COLO829 (cell line): ENCODE measurements around the gene SCAP.
"Not testable (repeated sequence)": the region's sequence is repeated elsewhere in the genome, so short reads cannot be mapped to it uniquely, and the experiment has no call there.

Experiments
- DNase-seq: peaks from one replicate; pipeline ENCODE4 v3.0.0; 2012; ENCODE audit warnings: low spot score

SCAP gene

GRCh38 chr3:47480267-47480666 is 4.5 kb upstream of the SCAP start:
- not testable (repeated sequence) for DNase-seq

GRCh38 chr3:47479826-47480160 is 4.1 kb upstream of the SCAP start:
- no peak for DNase-seq

GRCh38 chr3:47478022-47478421 is 2.3 kb upstream of the SCAP start:
- DNase-seq: no peak

GRCh38 chr3:47476644-47477199 is 981 bp upstream of the SCAP start:
- DNase-seq: no peak

DNA sequence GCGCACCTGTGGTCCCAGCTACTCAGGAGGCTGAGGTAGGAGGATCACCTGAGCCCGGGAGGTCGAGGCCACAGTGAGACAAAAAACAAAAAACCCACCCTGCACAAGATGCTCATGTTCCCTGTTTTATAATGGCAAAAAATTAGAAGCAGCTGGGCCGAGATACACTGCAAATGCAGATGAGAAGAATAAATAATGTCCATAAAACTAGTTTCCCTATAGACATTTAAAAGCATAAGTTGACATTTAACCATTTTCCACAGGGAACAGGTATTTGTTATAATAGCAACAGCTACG is 537 bp upstream of the SCAP start:
- no peak for DNase-seq

DNA sequence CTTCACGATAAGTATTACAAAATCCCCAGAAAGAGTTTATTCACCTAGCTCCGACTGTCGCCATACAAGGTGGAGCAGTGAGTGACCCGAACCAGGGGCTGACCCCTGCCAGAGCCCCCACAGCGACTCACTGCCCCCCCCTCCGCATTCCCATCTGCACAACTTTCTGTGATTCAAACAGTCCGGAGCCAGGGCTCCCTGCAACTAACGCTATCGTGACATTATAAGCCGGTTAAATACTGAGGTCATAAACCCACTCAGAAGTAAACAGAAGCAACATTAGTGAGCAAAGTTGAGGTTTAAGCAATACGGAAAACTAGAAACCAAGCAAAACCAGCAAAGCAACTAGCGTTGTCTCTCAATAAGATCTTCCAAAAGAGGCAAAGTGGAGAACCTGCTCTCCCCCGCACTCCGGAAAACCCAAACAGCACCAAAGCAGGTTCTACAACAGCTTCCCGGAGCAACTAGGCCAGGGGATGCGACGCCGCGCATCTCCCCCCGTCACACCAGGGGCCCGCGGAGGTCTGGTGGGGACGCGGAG is 642 bp downstream of the SCAP start:
- DNase-seq: peak; percentile 9

- no peak for DNase-seq
Measured at GRCh38 chr3:47473391-47473790, 2.4 kb downstream of the SCAP start.

GRCh38 chr3:47469616-47470015 is 6.1 kb downstream of the SCAP start:
- DNase-seq: no peak

DNA sequence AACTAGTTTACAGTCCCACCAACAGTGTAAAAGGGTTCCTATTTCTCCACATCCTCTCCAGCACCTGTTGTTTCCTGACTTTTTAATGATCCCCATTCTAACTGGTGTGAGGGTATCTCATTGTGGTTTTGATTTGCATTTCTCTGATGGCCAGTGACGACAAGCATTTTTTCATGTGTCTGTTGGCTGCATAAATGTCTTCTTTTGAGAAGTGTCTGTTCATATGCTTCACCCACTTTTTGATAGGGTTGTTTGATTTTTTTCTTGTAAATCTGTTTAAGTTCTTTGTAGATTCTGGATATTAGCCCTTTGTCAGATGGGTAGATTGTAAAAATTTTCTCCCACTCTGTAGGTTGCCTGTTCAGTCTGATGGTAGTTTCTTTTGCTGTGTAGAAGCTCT is 7.4 kb downstream of the SCAP start:
- DNase-seq: not testable (repeated sequence)

DNA sequence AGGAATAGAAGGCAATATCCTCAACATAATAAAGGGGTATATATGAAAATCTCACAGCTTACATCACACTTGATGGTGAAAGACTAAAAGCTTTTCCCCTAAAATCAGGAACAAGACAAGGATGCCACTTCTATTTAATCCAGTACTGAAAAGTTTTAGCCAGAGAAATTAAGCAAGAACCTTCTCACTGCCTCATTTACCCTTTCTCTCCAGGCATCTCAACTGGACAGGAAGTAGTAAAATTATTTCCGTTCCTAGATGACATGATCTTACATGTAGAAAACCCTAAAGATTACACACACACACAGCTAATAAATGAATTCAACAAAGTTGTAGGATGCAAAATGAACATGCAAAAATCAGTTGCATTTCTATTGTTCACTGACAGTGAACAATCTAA is 11.2 kb downstream of the SCAP start:
- no peak for DNase-seq

DNA sequence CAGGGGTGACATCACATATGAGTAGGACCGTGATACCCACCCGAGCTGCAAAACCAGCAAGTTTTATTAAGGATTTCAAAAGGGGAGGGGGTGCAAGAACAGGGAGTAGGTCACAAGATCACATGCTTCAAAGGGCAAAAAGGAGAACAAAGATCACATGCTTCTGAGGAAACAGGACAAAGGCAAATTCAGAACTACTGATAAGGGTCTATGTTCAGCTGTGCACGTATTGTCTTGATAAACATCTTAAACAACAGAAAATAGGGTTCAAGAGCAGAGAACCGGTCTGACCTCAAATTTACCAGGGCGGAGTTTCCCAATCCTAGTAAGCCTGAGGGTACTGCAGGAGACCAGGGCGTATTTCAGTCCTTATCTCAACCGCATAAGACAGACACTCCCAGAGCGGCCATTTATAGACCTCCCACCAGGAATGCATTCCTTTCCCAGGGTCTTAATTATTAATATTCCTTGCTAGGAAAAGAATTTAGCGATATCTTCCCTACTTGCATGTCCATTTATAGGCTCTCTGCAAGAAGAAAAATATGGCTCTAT is 16.1 kb downstream of the SCAP start:
- not testable (repeated sequence) for DNase-seq

GRCh38 chr3:47456984-47457383 is 18.8 kb downstream of the SCAP start:
- no peak for DNase-seq

DNA sequence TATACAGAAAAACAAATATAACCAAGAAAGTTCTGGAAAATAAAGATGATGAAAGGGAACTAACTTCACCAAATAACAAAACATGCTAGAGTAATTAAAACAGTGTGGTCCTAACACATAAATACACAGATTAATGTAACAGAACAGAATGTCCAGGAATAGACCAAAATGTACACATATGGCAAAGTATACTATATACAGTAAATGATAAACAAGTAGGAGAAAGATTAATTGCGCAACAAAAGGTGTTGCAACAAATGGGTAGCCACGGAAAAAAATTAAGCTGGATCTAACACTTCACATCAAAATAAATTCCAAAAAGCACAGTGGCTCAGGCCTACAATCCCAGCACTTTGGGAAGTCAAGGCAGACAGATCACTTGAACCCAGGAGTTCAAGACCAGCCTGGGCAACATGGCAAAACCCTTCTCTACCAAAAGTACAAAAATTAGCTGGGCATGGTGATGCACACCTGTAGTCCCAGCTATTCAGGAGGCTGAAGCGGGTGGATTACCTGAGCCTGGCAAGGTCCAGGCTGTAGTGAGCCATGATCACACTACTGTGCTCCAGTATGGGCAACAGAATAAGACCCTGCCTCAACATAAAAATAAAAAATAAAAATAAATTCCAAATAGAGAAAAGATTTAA is 19.8 kb downstream of the SCAP start:
- no peak for DNase-seq

DNA sequence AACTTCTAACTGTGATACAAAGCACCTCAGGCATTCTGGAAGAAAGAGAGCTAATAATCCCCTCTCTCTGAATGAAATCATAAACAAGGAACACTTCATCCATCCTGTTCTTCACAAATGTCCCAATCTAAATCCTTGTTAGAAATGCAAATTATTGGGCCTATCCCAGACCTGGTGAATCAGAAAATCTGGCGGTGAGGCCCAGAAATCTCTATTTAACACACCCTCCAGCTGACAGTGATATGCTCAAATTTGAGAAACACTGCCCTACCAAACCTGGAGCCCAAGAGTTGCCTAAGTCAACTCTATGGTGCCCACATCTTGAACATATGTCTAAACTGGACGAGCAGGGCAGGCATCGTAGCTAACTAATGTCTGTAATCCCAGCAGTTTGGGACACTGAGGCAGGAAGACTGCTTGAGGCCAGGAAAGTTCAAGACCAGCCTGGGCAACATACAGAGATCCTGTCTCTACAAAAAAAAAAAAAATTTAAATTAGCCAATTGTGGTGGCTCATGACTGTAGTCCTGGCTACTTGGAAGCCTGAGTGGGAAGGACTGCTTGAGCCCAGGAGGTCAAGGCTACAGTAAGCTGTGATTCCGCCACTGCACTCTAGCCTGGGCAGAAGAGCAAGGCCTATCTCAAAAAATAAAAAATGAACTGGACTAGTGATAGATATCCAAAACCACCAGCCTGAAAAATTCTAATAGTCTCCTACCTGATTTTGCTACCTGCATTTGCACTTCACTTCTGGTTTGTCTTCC is 23.1 kb downstream of the SCAP start:
- DNase-seq: no peak

DNA sequence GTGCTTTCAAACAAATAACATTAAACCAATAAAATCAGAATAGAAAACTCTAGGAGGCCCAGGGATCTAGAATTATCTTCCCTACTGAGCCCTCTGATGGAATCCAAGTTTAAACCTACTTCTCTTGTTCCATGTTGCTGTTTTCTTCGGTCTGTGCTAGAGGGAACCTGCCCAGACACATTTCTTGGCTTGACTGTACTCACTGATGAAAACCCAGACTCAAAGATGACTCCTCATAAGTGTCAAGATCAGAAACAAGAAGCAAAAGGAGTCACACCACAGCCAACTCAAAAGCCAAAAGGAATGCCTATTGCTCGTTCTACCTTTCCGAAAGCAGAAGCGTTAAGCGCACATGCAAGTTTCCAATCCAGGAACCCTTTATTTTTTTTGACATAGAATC is 31.6 kb downstream of the SCAP start:
- no peak for DNase-seq

DNA sequence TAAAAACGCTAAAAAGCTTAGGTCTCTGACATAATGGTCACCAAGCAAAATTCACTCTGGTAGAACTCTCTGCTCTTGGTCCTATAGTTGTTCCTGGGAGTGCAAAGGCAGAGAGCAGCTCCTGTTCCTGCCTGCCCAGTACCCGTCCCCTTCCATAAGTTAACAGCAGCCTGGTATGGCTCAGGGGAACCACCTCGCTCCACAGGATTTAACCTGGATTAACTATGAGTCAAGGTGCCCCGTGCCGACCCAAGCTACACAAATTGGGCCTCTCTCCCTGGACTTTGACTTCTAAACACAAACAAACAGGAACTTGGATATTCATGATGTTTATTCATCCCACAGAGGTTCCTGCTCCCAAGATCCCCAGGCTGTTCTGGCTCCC is 32.1 kb downstream of the SCAP start:
- no peak for DNase-seq

- DNase-seq: no peak
Measured at GRCh38 chr3:47441796-47442551, 33.8 kb downstream of the SCAP start.

- peak; percentile 90 for DNase-seq
Measured at GRCh38 chr3:47440131-47440530, 35.6 kb downstream of the SCAP start.

- DNase-seq: no peak
Measured at GRCh38 chr3:47436180-47436579, 39.6 kb downstream of the SCAP start.

GRCh38 chr3:47434849-47435248 is 40.9 kb downstream of the SCAP start:
- DNase-seq: no peak

DNA sequence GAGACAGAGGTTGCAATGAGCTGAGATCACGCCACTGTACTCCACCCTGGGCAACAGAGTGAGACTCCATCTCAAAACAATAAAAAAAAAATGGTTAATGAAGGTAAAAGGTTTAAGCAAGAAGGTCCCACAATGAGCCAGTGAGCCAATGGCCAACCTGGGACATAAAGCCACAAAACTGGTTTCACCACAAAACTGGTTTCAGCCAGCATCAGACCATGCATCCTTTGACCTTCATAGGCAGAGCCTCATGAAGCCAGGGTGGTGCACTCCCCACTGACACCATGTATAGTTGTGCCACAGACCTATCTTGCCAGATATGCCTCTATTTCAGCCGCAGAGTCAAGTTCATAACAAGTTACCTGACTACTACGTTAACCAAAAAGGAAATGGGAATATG is 41.9 kb downstream of the SCAP start:
- no peak for DNase-seq

DNA sequence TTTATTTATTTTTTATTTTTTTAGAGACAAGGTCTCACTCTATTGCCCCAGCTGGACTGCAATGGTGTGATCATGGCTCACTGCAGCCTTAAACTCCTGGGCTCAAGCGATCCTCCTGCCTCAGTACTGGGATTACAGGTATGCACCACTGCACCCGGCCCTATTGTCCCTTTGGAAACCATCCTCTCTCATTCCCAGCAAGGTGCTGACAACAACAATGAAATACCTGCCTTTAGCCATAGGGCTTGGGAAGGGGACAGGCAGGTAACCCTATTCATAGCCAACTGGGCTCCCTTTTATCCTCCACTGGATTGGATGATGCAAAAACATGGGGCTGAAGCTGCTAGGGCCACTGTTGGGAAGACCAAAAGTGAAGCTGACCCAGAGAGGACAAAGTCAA is 43.1 kb downstream of the SCAP start:
- DNase-seq: no peak

DNA sequence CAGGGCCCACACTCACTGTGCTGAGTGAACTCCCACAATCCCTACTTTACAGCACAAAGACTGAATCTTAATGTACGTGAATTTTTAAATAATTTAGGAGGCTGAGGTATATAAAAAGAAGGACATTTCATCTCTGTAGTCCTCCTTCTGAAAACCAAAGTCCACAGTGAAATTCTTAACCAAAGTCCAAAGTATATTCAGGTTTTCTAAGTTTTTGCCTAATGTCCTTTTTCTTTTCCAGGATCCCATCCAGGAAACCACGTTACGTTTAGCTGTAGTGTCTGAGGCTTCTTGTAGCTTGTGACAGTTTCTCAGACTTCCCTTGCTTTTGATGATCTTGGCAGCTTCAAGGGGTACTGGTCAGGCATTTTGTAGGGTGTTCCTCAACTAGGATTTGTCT is 44.5 kb downstream of the SCAP start:
- no peak for DNase-seq
